ENCODE measurements around the gene CCDC28B.

- TF ChIP-seq CTCF (IDR thresholded peaks at IDR 0.05; ENCODE audit: poor library complexity, severe bottlenecking), result no peak
- TF ChIP-seq EZH2 (IDR thresholded peaks at IDR 0.05; ENCODE audit: borderline replicate concordance, insufficient read depth, low read length, poor library complexity, severe bottlenecking), result no peak
- TF ChIP-seq EP300 (conservative IDR thresholded peaks at IDR 0.05; ENCODE audit: poor library complexity, severe bottlenecking), result no peak
- TF ChIP-seq POLR2AphosphoS5 (IDR thresholded peaks at IDR 0.05), result no peak
- TF ChIP-seq TAF1 (IDR thresholded peaks at IDR 0.05; ENCODE audit: low read depth), result no peak
- TF ChIP-seq SMC3 (conservative IDR thresholded peaks at IDR 0.05; ENCODE audit: poor library complexity), result no peak
- TF ChIP-seq RAD21 (conservative IDR thresholded peaks at IDR 0.05), result no peak
- TF ChIP-seq MXI1 (conservative IDR thresholded peaks at IDR 0.05; ENCODE audit: poor library complexity, severe bottlenecking), result no peak
Measured at GRCh38 chr1:32163405-32163804, 37.0 kb upstream of the CCDC28B start.
